Endothelial cell (in vitro differentiated cells): ENCODE measurements around the gene POR. TPM values are rescaled to one million over a fixed set of nuclear protein-coding genes. Genes with fewer than 3 reads are reported as not detected.

Experiments
- DNase-seq: peaks from one replicate; pipeline ENCODE4 v3.0.0; 2021; ENCODE audit warnings: low spot score
- H3K27ac Mint-ChIP-seq: one replicate; pipeline ENCODE4 v1.8.0; 2021; ENCODE audit warnings: mixed read lengths, inconsistent platforms; ENCODE audit not compliant: unreplicated experiment
- H3K27me3 Mint-ChIP-seq: one replicate; pipeline ENCODE4 v1.8.0; 2021; ENCODE audit warnings: mild to moderate bottlenecking, moderate library complexity, mixed read lengths, inconsistent platforms; ENCODE audit not compliant: unreplicated experiment
- H3K36me3 Mint-ChIP-seq: one replicate; pipeline ENCODE4 v1.8.0; 2021; ENCODE audit warnings: mild to moderate bottlenecking, low read depth, mixed read lengths, inconsistent platforms; ENCODE audit not compliant: unreplicated experiment
- H3K4me1 Mint-ChIP-seq: one replicate; pipeline ENCODE4 v1.8.0; 2021; ENCODE audit warnings: mild to moderate bottlenecking, mixed read lengths, inconsistent platforms; ENCODE audit not compliant: unreplicated experiment
- H3K4me3 Mint-ChIP-seq: one replicate; pipeline ENCODE4 v1.8.0; 2021; ENCODE audit warnings: mild to moderate bottlenecking, mixed read lengths, inconsistent platforms; ENCODE audit not compliant: unreplicated experiment
- H3K9me3 Mint-ChIP-seq: one replicate; pipeline ENCODE4 v1.8.0; 2021; ENCODE audit warnings: mixed read lengths, inconsistent platforms; ENCODE audit not compliant: unreplicated experiment
- total RNA-seq: library from RNA; stranded (reverse); fragmentation: NEBNext Ultra II Directional; extraction: Animal tissue kit (Norgen Biotek cat#: 25700); gene quantifications from one replicate; pipeline ENCODE4 v1.2.1, GENCODE V29; 2021; ENCODE audit not compliant: unreplicated experiment
- TF ChIP-seq, protein P1 (sequence below): fragments of 200-600 bp; sonication (generic); IDR thresholded peaks from one replicate; pipeline ENCODE4 v1.5.0; 2021; ENCODE audit warnings: antibody characterized with exemption; ENCODE audit not compliant: unreplicated experiment

Gene POR
- total RNA-seq, 1 donor from 2014 or later: 70.8 TPM

GRCh38 chr7:75921479-75921878, 6.5 kb downstream of the POR start:
- Mint-ChIP-seq H3K4me3 (no peak overlapping the region), H3K27me3 (peaks cover 4% of the 10 kb centered on the region), H3K4me1 (no peaks in the 10 kb centered on the region), H3K9me3 (no peaks in the 10 kb centered on the region), H3K36me3 (no peaks in the 10 kb centered on the region), H3K27ac (no peak overlapping the region)
- TF ChIP-seq, protein P1, sequence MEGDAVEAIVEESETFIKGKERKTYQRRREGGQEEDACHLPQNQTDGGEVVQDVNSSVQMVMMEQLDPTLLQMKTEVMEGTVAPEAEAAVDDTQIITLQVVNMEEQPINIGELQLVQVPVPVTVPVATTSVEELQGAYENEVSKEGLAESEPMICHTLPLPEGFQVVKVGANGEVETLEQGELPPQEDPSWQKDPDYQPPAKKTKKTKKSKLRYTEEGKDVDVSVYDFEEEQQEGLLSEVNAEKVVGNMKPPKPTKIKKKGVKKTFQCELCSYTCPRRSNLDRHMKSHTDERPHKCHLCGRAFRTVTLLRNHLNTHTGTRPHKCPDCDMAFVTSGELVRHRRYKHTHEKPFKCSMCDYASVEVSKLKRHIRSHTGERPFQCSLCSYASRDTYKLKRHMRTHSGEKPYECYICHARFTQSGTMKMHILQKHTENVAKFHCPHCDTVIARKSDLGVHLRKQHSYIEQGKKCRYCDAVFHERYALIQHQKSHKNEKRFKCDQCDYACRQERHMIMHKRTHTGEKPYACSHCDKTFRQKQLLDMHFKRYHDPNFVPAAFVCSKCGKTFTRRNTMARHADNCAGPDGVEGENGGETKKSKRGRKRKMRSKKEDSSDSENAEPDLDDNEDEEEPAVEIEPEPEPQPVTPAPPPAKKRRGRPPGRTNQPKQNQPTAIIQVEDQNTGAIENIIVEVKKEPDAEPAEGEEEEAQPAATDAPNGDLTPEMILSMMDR: no peak
- no peak for DNase-seq

DNA sequence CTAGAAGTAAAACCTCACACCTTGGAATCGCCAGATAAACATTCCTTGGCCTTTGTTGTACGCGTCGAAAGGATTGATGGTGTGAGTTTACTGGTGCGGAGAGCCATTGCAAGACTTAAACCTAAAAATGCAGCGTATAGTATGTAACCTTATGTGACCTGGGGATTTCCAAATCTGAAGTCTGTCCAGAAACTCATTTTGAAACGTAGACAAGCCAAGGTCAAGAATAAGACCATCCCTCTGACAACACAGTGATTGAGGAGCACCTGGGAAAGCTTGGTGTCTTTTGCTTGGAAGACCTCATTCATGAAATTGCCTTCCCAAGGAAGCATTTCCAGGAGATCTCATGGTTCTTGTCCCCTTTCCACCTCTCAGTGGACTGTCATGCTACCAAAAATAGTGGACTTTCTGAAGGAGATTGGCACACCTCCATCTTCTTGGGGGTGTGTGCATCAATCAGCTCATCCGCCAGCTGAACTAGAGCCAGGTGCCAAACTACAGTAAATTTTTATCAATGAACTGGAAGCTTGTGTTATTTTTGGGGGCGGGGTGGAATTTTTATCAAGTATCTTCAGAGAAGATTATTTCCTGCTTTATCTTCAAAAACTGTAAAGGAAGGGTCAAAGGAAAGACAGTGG, 8.1 kb downstream of the POR start:
- Mint-ChIP-seq H3K9me3 (no peaks in the 10 kb centered on the region), H3K4me3 (no peak overlapping the region), H3K27me3 (peaks cover 4% of the 10 kb centered on the region), H3K36me3 (no peaks in the 10 kb centered on the region), H3K4me1 (no peaks in the 10 kb centered on the region), H3K27ac (no peak overlapping the region)
- TF ChIP-seq, protein P1: no peak
- no peak for DNase-seq

- Mint-ChIP-seq H3K36me3 (no peaks in the 10 kb centered on the region), H3K27me3 (no peaks in the 10 kb centered on the region), H3K4me3 (no peak overlapping the region), H3K4me1 (no peaks in the 10 kb centered on the region), H3K27ac (no peak overlapping the region), H3K9me3 (no peaks in the 10 kb centered on the region)
- no peak for DNase-seq
- TF ChIP-seq, protein P1: no peak
These were observed 9.3 kb downstream of the POR start for GRCh38 chr7:75924256-75924655.

- Mint-ChIP-seq H3K4me3 (no peak overlapping the region), H3K36me3 (no peaks in the 10 kb centered on the region), H3K4me1 (no peaks in the 10 kb centered on the region), H3K9me3 (no peaks in the 10 kb centered on the region), H3K27me3 (no peaks in the 10 kb centered on the region), H3K27ac (no peak overlapping the region)
- no peak for DNase-seq
- TF ChIP-seq, protein P1: no peak
These were observed 9.9 kb downstream of the POR start for GRCh38 chr7:75924889-75925288.

DNA sequence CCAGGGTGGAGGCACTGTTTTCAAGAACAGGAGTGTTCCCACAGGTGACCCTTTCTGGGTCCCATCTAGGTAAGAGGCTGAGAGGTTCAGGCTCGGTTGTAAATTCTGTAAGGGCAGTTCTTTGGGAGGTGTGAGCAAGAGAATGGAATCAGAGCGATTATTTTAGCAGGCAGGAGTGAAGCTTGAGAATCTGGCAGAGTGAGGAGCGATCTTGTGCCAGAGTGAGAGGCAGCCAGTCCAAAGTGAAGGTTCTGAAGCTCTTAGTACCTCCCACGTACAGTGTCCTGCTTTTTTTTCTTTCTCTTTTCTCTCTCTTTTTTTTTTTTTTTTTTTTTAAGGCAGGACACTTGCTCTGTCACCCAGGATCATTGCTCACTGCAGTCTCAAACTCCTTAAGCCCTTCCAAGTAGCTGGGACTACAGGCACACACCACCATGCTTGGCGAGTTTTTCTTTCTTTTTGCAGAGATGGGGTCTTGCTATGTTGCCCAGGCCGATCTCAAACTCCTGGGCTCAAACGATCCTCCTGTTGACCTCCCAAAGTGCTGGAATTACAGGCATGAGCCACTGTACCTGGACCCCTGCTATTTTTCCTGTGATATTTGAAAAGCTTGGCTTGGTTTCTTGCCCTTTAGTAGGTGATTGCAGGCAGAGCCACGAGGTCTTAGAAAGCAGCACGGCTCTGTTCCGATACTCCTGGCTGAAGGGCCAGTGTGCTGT, 10.9 kb downstream of the POR start:
- TF ChIP-seq, protein P1: no peak
- H3K9me3 Mint-ChIP-seq: no peaks in the 10 kb centered on the region
- H3K4me1 Mint-ChIP-seq: no peaks in the 10 kb centered on the region
- no peak overlapping the region for H3K4me3 Mint-ChIP-seq
- no peak for DNase-seq
- H3K27ac Mint-ChIP-seq: no peak overlapping the region
- H3K36me3 Mint-ChIP-seq: no peaks in the 10 kb centered on the region
- H3K27me3 Mint-ChIP-seq: no peaks in the 10 kb centered on the region
